Renal pelvis (tissue), 4 donors: ENCODE measurements around the gene GRM4. TPM values are rescaled to one million over a fixed set of nuclear protein-coding genes. Genes with fewer than 3 reads are reported as not detected.
"Not testable (repeated sequence)": the region's sequence is repeated elsewhere in the genome, so short reads cannot be mapped to it uniquely, and the experiment has no call there.

Source experiments
- DNase-seq: peaks from one replicate; pipeline ENCODE4 v3.0.0-alpha.2; 2013
- polyA plus RNA-seq, 3 donors: library from polyadenylated mRNA; unstranded; fragments of 120-200 nt; gene quantifications; one replicate each; pipeline ENCODE4 v1.2.1, GENCODE V29; 2013; ENCODE audit not compliant: insufficient read length in 3 of 3

Gene GRM4
- polyA plus RNA-seq, 3 donors: 0.57 to 0.69 (median 0.59) TPM

DNA sequence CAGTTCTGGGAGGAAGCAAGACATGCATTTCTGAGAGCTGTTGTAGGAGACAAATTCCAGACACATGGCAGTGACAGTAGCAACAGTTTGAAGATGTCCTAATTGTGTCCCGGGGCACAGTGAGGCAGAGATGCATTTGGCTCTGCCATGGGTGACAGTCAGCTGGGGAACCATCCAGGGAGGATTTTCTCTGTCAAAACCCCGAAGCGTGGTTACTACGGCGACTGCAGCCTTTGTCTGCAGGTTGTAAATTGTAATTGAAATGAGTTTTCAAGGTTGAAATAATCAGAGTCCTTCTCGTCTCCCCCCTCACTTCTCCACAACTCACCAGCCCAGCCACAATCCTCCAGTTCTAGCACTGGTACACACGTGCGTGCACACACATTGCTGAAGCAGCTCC, 100.1 kb downstream of the GRM4 start:
- DNase-seq: no peak

GRCh38 chr6:34044945-34045595, 100.8 kb downstream of the GRM4 start:
- no peak for DNase-seq

DNA sequence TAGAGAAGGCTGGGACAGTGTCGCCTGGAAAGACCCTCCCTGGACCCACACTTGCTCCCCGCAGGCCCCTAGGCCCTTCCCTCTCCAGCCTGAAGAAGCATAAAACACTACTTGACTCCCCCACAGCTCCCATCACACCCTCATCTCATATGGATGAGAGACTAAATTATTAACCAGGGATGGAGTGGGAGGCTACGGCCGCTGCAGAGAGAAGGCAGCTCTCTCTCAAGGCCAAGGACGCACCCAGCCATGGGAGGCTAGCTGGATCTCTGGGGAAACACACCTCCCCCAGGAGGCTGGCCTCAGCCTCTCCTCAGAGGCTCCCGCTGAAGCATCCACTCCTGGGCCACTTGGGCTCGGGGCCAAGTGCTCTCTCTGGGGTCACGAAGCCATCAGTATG, 102.5 kb downstream of the GRM4 start:
- peak; percentile 36 for DNase-seq

DNA sequence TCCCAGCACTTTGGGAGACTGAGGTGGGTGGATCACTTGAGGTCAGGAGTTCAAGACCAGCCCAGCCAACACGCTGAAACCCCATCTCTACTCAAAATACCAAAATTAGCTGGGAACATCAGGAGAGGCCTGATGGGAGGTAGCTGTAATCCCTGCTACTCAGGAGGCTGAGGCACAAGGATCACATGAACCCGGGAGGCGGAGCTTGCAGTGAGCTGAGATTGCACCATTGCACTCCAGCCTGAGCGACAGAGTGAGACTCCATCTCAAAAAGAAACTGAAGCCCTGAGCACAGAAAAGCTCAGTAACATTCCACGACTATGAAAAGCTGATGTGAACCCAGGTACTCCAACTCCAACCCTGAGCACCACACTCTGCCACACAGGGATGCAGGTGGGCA, 103.9 kb downstream of the GRM4 start:
- not testable (repeated sequence) for DNase-seq

GRCh38 chr6:34041385-34041784, 104.5 kb downstream of the GRM4 start:
- no peak for DNase-seq

- no peak for DNase-seq
Observed at GRCh38 chr6:34039943-34040342, 105.9 kb downstream of the GRM4 start.

DNA sequence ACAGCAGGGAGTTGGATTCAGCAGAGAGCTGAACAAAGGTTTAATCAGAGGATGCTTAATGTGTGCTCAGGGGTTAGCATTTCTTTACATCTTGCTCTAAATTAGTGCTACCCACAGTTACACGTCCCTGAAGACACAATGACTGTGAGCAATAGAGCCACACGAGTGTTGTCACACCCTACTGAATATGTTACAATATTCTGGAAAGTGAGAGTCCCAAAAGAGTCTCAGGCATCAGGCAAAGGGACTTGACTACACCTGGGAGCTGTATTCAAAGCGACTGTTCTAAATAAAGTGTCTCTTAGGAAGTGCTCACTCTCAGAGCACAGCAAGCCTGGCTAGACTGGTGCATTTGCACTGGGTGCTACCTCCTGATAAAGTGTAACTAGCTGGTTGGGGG, 108.7 kb downstream of the GRM4 start:
- no peak for DNase-seq

GRCh38 chr6:34036357-34037069, 109.4 kb downstream of the GRM4 start:
- DNase-seq: no peak

DNA sequence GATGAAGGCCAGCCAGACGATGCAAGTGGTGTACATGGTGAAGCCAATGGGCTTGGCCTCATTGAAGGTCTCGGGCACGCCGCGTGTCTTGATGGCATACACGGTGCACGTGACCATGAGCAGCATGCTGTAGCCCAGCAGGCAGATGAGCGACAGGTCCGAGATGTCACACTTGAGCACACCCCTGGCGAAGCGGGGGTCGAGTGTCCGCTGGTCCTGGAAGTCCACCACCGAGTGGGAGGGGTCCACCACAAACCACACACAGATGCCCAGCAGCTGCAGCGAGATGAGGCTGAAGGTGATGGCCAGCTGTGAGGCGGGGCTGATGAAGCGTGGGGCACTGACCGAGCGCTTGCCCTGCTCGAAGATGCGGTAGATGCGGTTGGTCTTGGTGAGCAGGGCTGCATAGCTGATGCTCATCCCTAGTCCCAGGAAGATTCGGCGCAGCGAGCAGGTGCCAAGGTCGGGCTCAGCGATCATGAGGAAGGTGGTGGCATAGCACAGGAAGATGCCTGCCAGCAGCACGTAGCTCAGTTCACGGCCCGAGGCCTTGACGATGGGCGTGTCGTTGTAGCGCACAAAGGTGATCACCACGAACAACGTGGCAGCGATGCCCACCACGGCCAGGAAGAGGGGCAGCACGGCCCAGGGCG, 110.1 kb downstream of the GRM4 start:
- DNase-seq: no peak

- DNase-seq: no peak
Observed at GRCh38 chr6:34035161-34035560, 110.7 kb downstream of the GRM4 start.

DNA sequence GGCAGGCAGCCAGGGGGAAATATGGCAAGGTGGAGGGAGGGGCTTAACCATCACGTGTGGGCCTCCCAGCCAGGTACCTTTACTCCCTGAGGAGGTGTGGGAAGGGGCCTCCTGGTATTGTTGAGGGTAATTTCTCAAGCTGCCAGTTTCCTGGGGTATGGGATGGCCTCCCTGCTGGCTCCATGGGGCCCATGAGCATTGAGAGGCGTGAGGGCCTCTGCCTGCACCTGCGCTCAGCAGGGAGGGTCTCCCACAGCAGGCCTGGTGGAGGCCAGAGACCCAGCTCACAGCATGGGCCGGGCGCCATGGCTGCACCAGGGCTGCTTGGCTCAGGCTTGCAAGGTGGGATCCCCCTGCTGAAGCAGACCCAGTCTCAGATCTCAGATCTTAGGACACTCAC, 113.0 kb downstream of the GRM4 start:
- no peak for DNase-seq

GRCh38 chr6:34031625-34032383, 114.1 kb downstream of the GRM4 start:
- no peak for DNase-seq

- DNase-seq: no peak
Observed at GRCh38 chr6:34030831-34031624, 114.9 kb downstream of the GRM4 start.

DNA sequence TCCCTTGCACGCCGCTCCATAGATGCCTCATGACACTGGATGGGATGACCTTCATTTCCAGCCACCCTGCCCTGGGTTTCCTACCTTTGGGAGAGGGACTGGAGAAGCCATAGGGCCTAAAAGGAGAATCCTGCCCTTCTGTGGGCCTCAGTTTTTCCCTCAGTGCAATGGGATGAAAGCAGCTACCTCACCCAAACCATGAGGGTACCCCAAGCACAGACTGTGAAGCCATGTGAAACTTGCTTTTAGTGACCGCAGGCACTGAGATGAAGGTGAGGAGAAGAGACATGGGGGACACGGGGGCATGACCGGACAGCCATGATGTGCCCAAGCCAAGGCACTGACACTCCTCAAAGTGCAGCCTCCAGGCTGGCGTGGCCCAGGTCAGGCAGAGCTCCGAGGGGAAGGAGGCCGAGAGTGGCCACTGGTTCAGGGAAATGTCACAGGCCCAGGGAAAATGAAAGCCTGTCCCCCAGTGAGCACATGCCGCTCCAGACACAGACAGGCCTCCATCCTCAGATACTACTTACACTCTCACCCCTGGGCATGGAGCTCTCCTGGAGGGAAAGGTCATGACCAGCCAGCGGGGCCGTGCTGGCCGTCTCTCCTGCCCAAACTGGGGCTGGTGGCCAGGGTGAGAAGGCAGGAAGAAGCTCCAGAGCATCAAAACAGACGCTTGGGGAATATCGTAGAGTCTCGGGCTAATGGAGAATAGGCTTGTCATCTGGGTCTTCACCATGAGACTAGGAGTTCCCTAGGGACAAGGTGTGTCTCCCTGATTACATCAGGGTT, 116.2 kb downstream of the GRM4 start:
- no peak for DNase-seq

GRCh38 chr6:34028691-34029360, 117.1 kb downstream of the GRM4 start:
- no peak for DNase-seq

DNA sequence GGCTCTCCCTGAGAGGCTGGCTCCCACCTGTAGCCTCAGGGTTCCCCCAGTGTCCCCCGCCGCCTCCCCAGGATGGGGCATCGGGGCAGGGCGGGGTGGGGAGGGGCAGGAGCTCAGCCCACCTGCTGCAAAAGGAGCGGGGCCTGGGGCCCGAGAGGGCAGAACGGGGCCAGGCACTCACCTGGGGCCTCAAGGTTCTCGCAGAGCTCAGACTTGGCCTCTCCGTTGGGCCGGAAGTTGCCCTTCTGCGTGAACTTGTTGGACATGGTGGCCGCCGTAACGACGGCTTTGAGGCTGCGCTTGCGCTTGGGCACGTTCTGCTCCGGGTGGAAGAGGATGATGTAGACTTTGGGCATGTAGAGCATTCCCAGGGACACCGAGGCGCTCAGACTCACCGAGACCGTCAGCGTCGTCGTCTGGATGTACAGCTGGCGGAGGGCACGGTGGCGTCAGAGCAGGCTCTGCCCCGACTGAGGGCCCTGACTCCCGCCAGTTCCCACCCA, 117.9 kb downstream of the GRM4 start:
- DNase-seq: no peak

- no peak for DNase-seq
Observed at GRCh38 chr6:34027445-34027936, 118.4 kb downstream of the GRM4 start.

- DNase-seq: no peak
Observed at GRCh38 chr6:34025861-34026260, 120.0 kb downstream of the GRM4 start.

GRCh38 chr6:34025112-34025807, 120.6 kb downstream of the GRM4 start:
- no peak for DNase-seq
